ENCODE data around the gene KAT2B. TPM values are rescaled to one million over a fixed set of nuclear protein-coding genes. Genes with fewer than 3 reads are reported as not detected.

Gene KAT2B
- total and polyA plus RNA-seq, 2 of the 13 experiments (the other 11 are each of a cell fraction or from before 2014, with no cell fraction given): 0.97 to 1.7 TPM

- no TSS peak for BruUV-seq (replicated peaks)
- Histone ChIP-seq H3K9me3 (ENCODE audit: low read length) (no peaks in the 10 kb centered on the region), H3K4me1 (ENCODE audit: insufficient read depth, low read length) (no peaks in the 10 kb centered on the region), H3K4me3 (replicated peaks in 1 of 3; ENCODE audit: insufficient read depth in 1 of 3, low read depth in 2 of 3, low read length in 3 of 3) (no peak overlapping the region), H3K27me3 (ENCODE audit: control insufficient read depth in 1 of 2, insufficient read depth in 2 of 2, low read length in 2 of 2) (no peaks in the 10 kb centered on the region; a peak in 1 of 5 replicates), H4K20me1 (ENCODE audit: insufficient read depth, low read length) (no peaks in the 10 kb centered on the region), H3K9ac (ENCODE audit: insufficient read depth, low read depth, low read length) (no peak overlapping the region), H3K79me2 (ENCODE audit: insufficient read depth, low read length) (no peaks in the 10 kb centered on the region), H3K4me2 (ENCODE audit: low read depth, low read length) (no peak overlapping the region), H3K27ac (ENCODE audit: extremely low read length, insufficient read depth, low read length) (no peak overlapping the region), H2AFZ (ENCODE audit: low read length) (no peak overlapping the region), H3K36me3 (replicated peaks in 1 of 2; ENCODE audit: control insufficient read depth in 1 of 2, insufficient read depth in 2 of 2, low read length in 2 of 2) (no peaks in the 10 kb centered on the region)
- WGBS (ENCODE audit: low lambda C conversion rate): 30% methylated on average over 5 of the region's 5 CpGs
- in situ Hi-C loops (cut with HindIII; ENCODE audit: extremely low pct_ligation_motif_present, low pct_unique_long_range_greater_than_20kb): no loop called here
- intact Hi-C loops (cut with micrococcal nuclease; ENCODE audit: unreplicated experiment): no loop called here
- no peak for ATAC-seq
- no peak for DNase-seq (ENCODE audit: low spot score)
- CTCF ChIA-PET (ENCODE audit: low intra/inter-chr PET ratio, low total read pairs): no interaction called here
- POLR2A ChIA-PET: no interaction called here
- FAIRE-seq: no peak
- TF ChIP-seq FLYWCH1 (CRISPR knock-in tag; IDR thresholded peaks at IDR 0.05) (no peak), MIXL1 (CRISPR knock-in tag; IDR thresholded peaks at IDR 0.05) (no peak), TRIM22 (IDR thresholded peaks at IDR 0.05) (no peak), CENPT (CRISPR knock-in tag; IDR thresholded peaks at IDR 0.05; ENCODE audit: low read depth) (no peak), MTF1 (CRISPR knock-in tag; IDR thresholded peaks at IDR 0.05) (no peak), RARG (CRISPR knock-in tag; IDR thresholded peaks at IDR 0.05; ENCODE audit: low read depth) (no peak), NFYC (CRISPR knock-in tag; IDR thresholded peaks at IDR 0.05) (no peak), MTF2 (CRISPR knock-in tag; IDR thresholded peaks at IDR 0.05; ENCODE audit: borderline replicate concordance) (no peak), FOXC1 (CRISPR knock-in tag; IDR thresholded peaks at IDR 0.05; ENCODE audit: borderline replicate concordance) (no peak), ZNF382 (CRISPR knock-in tag; IDR thresholded peaks at IDR 0.05; ENCODE audit: borderline replicate concordance) (no peak), SNAPC2 (CRISPR knock-in tag; IDR thresholded peaks at IDR 0.05) (no peak), GFI1 (CRISPR knock-in tag; IDR thresholded peaks at IDR 0.05; ENCODE audit: borderline replicate concordance) (no peak), ERF (CRISPR knock-in tag; IDR thresholded peaks at IDR 0.05) (no peak), ZNF614 (CRISPR knock-in tag; IDR thresholded peaks at IDR 0.05; ENCODE audit: borderline replicate concordance) (no peak), ZKSCAN8 (CRISPR knock-in tag; IDR thresholded peaks at IDR 0.05; ENCODE audit: borderline replicate concordance) (no peak), KDM1A (CRISPR knock-in tag; IDR thresholded peaks at IDR 0.05) (no peak)
- TF ChIP-seq, protein P1, sequence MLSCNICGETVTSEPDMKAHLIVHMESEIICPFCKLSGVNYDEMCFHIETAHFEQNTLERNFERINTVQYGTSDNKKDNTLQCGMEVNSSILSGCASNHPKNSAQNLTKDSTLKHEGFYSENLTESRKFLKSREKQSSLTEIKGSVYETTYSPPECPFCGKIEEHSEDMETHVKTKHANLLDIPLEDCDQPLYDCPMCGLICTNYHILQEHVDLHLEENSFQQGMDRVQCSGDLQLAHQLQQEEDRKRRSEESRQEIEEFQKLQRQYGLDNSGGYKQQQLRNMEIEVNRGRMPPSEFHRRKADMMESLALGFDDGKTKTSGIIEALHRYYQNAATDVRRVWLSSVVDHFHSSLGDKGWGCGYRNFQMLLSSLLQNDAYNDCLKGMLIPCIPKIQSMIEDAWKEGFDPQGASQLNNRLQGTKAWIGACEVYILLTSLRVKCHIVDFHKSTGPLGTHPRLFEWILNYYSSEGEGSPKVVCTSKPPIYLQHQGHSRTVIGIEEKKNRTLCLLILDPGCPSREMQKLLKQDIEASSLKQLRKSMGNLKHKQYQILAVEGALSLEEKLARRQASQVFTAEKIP (CRISPR knock-in tag; IDR thresholded peaks at IDR 0.05; ENCODE audit: borderline replicate concordance): no peak
- TF ChIP-seq, protein P2, sequence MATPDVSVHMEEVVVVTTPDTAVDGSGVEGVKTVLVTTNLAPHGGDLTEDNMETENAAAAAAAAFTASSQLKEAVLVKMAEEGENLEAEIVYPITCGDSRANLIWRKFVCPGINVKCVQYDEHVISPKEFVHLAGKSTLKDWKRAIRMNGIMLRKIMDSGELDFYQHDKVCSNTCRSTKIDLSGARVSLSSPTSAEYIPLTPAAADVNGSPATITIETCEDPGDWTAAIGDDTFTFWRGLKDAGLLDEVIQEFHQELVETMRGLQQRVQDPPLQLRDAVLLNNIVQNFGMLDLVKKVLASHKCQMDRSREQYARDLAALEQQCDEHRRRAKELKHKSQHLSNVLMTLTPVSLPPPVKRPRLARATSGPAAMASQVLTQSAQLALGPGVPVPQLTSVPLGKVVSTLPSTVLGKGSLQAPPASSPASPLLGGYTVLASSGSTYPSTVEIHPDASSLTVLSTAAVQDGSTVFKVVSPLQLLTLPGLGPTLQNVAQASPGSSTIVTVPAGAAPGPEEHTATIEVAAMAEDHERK (CRISPR knock-in tag; IDR thresholded peaks at IDR 0.05; ENCODE audit: low read depth): no peak
Observed at GRCh38 chr3:20064796-20065564, 24.7 kb downstream of the KAT2B start.
